ENCODE measurements around the gene TNC. TPM values are rescaled to one million over a fixed set of nuclear protein-coding genes. Genes with fewer than 3 reads are reported as not detected.

TNC gene
- total and polyA plus RNA-seq, 8 donors, result 3.5 to 265 (median 80.1) TPM

DNA sequence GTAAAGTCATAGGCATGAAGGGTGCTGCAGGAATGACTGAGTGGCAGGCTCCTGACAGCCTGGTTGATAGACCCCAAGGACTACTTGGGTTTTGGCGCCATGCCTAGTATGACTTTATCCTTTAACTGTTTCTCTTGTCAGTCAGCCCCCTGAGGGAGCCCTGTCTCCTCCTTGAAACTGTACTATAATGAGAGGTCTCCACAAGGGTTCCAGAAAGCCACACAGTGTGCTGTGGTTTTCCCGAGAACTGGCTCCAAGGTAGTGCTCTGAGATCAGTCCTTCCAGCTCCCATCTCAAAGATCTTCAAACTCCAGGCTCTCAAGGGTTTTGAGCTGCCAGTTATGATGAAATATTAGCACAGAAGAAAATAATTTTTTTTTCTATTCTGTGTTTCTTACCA lies 26.7 kb upstream of the TNC start:
- no peak overlapping the region for H3K27ac ChIP-seq
- intact Hi-C loops (cut with DNase I; ENCODE audit: low total_unique reads), result no loop called here

DNA sequence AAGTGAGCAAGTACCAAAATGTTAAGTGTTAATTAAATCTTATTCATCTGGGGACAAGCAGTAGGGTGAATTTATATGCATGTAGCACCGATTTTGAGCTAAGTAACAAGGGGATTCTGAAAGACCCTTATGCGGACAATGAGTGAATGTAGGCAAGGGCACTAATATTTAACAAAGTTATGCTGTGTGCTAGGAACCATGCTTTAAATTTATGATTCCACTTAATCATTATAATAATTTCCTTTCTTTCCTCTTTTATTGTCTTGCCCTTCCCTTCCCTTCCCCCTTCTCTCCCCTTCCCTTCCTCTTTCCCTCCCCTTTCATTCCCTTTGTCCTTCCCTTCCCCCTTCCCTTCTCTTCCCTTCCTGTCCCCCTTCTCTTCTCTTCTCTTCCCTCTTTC lies 25.7 kb upstream of the TNC start:
- Histone ChIP-seq H3K27ac (no peak overlapping the region), H3K4me3 (no peak overlapping the region), H3K9me3 (no peaks in the 10 kb centered on the region), H3K4me1 (peaks cover 0 to 17% (median 0%) of the 10 kb centered on the region in 4 donors), H3K27me3 (no peaks in the 10 kb centered on the region), H3K36me3 (no peaks in the 10 kb centered on the region)
- DNase-seq, result no peak
- WGBS, 5 donors, result 36 to 80% (median 60%) methylated on average over 2 of the region's 2 CpGs
- intact Hi-C loops (cut with DNase I; ENCODE audit: low total_unique reads), result no loop called here
- TF ChIP-seq, protein P1, sequence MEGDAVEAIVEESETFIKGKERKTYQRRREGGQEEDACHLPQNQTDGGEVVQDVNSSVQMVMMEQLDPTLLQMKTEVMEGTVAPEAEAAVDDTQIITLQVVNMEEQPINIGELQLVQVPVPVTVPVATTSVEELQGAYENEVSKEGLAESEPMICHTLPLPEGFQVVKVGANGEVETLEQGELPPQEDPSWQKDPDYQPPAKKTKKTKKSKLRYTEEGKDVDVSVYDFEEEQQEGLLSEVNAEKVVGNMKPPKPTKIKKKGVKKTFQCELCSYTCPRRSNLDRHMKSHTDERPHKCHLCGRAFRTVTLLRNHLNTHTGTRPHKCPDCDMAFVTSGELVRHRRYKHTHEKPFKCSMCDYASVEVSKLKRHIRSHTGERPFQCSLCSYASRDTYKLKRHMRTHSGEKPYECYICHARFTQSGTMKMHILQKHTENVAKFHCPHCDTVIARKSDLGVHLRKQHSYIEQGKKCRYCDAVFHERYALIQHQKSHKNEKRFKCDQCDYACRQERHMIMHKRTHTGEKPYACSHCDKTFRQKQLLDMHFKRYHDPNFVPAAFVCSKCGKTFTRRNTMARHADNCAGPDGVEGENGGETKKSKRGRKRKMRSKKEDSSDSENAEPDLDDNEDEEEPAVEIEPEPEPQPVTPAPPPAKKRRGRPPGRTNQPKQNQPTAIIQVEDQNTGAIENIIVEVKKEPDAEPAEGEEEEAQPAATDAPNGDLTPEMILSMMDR (IDR thresholded peaks at IDR 0.05), result no peak
- TF ChIP-seq EP300 (IDR thresholded peaks at IDR 0.05) (no peak), POLR2AphosphoS5 (IDR thresholded peaks at IDR 0.05) (no peak), POLR2A (IDR thresholded peaks at IDR 0.05) (no peak)

More for the DNA sequence above, 26.7 kb upstream of the TNC start:
- Histone ChIP-seq H3K27me3 (no peaks in the 10 kb centered on the region), H3K4me3 (no peak overlapping the region), H3K4me1 (peaks cover 0 to 20% (median 0%) of the 10 kb centered on the region in 4 donors), H3K36me3 (no peaks in the 10 kb centered on the region), H3K9me3 (no peaks in the 10 kb centered on the region)
- DNase-seq, result no peak
- TF ChIP-seq POLR2AphosphoS5 (IDR thresholded peaks at IDR 0.05) (no peak), POLR2A (IDR thresholded peaks at IDR 0.05) (no peak), EP300 (IDR thresholded peaks at IDR 0.05) (no peak)
- TF ChIP-seq, protein P1 (IDR thresholded peaks at IDR 0.05), result no peak
- 88 to 94% (median 90%) methylated on average over 2 of the region's 2 CpGs for WGBS, 5 donors

DNA sequence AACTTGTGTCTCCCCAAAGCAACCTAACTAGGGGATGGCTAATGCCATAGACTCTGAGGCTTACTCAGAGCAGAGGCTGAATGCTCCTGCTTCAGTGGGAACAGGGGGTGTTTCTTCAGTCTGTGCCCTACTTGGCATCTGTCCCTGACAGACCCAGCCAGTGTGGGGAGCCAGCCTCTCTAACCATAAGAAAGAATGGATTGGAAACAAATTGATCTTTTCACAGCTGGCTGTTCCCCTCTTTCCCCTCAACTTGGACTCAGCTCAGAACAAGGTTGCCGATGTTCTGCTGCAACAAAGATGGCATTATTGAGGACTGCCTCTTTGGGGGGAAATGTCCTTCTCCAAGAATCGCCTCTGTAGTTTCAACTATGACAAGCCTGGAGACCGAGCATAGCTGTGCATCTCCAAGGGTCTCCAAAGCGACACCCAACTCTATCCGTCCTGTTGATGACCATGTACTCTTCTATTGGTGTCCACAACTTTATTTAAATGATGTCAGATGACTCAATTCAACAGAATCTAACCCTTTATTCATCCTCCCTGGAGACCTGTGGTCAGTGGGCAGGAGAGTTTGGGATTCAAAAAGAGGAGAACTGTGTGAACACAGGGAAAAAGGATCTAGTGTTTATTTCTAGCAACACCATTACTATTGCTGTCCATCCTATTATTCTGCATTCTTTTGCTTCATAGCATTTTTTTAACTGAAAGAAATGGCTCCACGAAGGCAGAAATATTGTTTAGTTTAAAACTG lies 24.7 kb upstream of the TNC start:
- intact Hi-C loops (cut with DNase I; ENCODE audit: low total_unique reads), result no loop called here
- H3K27me3 ChIP-seq, result no peaks in the 10 kb centered on the region
- no peaks in the 10 kb centered on the region for H3K9me3 ChIP-seq
- H3K27ac ChIP-seq, result no peak overlapping the region
- TF ChIP-seq POLR2AphosphoS5 (IDR thresholded peaks at IDR 0.05), result no peak
- TF ChIP-seq EP300 (IDR thresholded peaks at IDR 0.05), result no peak
- TF ChIP-seq POLR2A (IDR thresholded peaks at IDR 0.05), result no peak
- TF ChIP-seq, protein P1 (IDR thresholded peaks at IDR 0.05), result no peak
- no peak for DNase-seq
- WGBS, 5 donors, result 83 to 98% (median 87%) methylated on average over 6 of the region's 6 CpGs
- peaks cover 0 to 10% (median 0%) of the 10 kb centered on the region in 4 donors for H3K4me1 ChIP-seq
- no peak overlapping the region for H3K4me3 ChIP-seq
- no peaks in the 10 kb centered on the region for H3K36me3 ChIP-seq

DNA sequence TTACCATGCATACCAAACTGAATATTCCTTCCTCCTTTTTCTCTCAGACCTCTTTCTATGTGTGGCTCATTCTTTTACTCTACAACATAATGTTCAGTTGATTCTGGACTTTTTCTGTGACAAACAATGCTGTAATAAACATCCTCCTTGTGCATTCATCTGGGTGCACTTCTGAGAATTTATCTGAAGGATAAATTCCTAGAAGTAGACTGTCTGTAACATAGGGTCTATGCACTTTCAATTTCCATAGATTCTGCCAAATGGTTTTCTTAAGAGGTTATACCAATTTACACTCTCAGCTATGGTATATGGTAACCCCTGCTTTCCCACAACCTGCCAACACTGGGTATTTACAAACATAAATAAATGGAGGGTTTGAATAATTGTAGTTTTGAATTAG lies 24.1 kb upstream of the TNC start:
- DNase-seq, result no peak
- intact Hi-C loops (cut with DNase I; ENCODE audit: low total_unique reads), result no loop called here
- TF ChIP-seq, protein P1 (IDR thresholded peaks at IDR 0.05), result no peak
- TF ChIP-seq POLR2A (IDR thresholded peaks at IDR 0.05) (no peak), EP300 (IDR thresholded peaks at IDR 0.05) (no peak), POLR2AphosphoS5 (IDR thresholded peaks at IDR 0.05) (no peak)
- no peak overlapping the region for H3K4me3 ChIP-seq
- H3K27ac ChIP-seq, result no peak overlapping the region
- no peaks in the 10 kb centered on the region for H3K9me3 ChIP-seq
- H3K36me3 ChIP-seq, result no peaks in the 10 kb centered on the region
- H3K27me3 ChIP-seq, result no peaks in the 10 kb centered on the region
- H3K4me1 ChIP-seq, result peaks cover 0 to 8% (median 0%) of the 10 kb centered on the region in 4 donors

Measured in stomach (tissue), 9 donors.